ENCODE results near the gene DECR2.
A peak's percentile ranks its signal among the peaks of the same experiment; 100 is the strongest.
"Not testable (repeated sequence)": the region's sequence is repeated elsewhere in the genome, so short reads cannot be mapped to it uniquely, and the experiment has no call there.

DECR2 gene

GRCh38 chr16:361872-362701, 39.6 kb upstream of the DECR2 start:
- Mint-ChIP-seq H3K9me3 (no peaks in the 10 kb centered on the region), H3K4me3 (peak overlapping the region in 1 of 2 donors; percentile 53), H3K4me1 (ENCODE audit: low read depth in 2 of 2) (peaks cover 5 to 8% of the 10 kb centered on the region in 2 donors), H3K27me3 (peaks cover 0 to 7% of the 10 kb centered on the region in 2 donors), H3K36me3 (ENCODE audit: insufficient read depth) (peaks cover 12% of the 10 kb centered on the region), H3K27ac (no peak overlapping the region)
- peak; percentile 98 for ATAC-seq (replicated peaks)
- DNase-seq = peak; percentile 66 to 76 (median 67)

GRCh38 chr16:362702-362999, 39.0 kb upstream of the DECR2 start:
- H3K27ac Mint-ChIP-seq; H3K27me3 Mint-ChIP-seq; DNase-seq; ATAC-seq (replicated peaks); H3K4me1 Mint-ChIP-seq (ENCODE audit: low read depth in 2 of 2); H3K9me3 Mint-ChIP-seq; H3K4me3 Mint-ChIP-seq: not testable (repeated sequence)
- H3K36me3 Mint-ChIP-seq (ENCODE audit: insufficient read depth) = peaks cover 11% of the 10 kb centered on the region

- H3K4me1 Mint-ChIP-seq (ENCODE audit: low read depth in 2 of 2) = peaks cover 5 to 6% of the 10 kb centered on the region in 2 donors
- no peak overlapping the region for H3K27ac Mint-ChIP-seq
- no peak overlapping the region for H3K4me3 Mint-ChIP-seq
- no peak for DNase-seq
- peaks cover 11% of the 10 kb centered on the region for H3K36me3 Mint-ChIP-seq (ENCODE audit: insufficient read depth)
- ATAC-seq (replicated peaks) = no peak
- no peaks in the 10 kb centered on the region for H3K9me3 Mint-ChIP-seq
- H3K27me3 Mint-ChIP-seq = peaks cover 0 to 7% of the 10 kb centered on the region in 2 donors
Measured at GRCh38 chr16:363110-363765, 38.4 kb upstream of the DECR2 start.

- peaks cover 0 to 7% of the 10 kb centered on the region in 2 donors for H3K27me3 Mint-ChIP-seq
- ATAC-seq (replicated peaks) (no peak), DNase-seq (no peak)
- peaks cover 5 to 6% of the 10 kb centered on the region in 2 donors for H3K4me1 Mint-ChIP-seq (ENCODE audit: low read depth in 2 of 2)
- H3K4me3 Mint-ChIP-seq = no peak overlapping the region
- peaks cover 11% of the 10 kb centered on the region for H3K36me3 Mint-ChIP-seq (ENCODE audit: insufficient read depth)
- no peak overlapping the region for H3K27ac Mint-ChIP-seq
- no peaks in the 10 kb centered on the region for H3K9me3 Mint-ChIP-seq
Measured at GRCh38 chr16:363766-364490, 37.8 kb upstream of the DECR2 start.

- Mint-ChIP-seq H3K27me3 (peaks cover 0 to 7% of the 10 kb centered on the region in 2 donors), H3K4me3 (no peak overlapping the region), H3K9me3 (no peaks in the 10 kb centered on the region), H3K27ac (no peak overlapping the region), H3K4me1 (ENCODE audit: low read depth in 2 of 2) (peaks cover 5 to 6% of the 10 kb centered on the region in 2 donors), H3K36me3 (ENCODE audit: insufficient read depth) (peaks cover 11% of the 10 kb centered on the region)
- DNase-seq (no peak), ATAC-seq (replicated peaks) (no peak)
Measured at GRCh38 chr16:364595-365491, 36.8 kb upstream of the DECR2 start.

- no peak overlapping the region for H3K4me3 Mint-ChIP-seq
- DNase-seq (no peak), ATAC-seq (replicated peaks) (no peak)
- peaks cover 11% of the 10 kb centered on the region for H3K36me3 Mint-ChIP-seq (ENCODE audit: insufficient read depth)
- H3K9me3 Mint-ChIP-seq = no peaks in the 10 kb centered on the region
- H3K27ac Mint-ChIP-seq = no peak overlapping the region
- peaks cover 0 to 7% of the 10 kb centered on the region in 2 donors for H3K27me3 Mint-ChIP-seq
- peaks cover 10% of the 10 kb centered on the region in 2 donors for H3K4me1 Mint-ChIP-seq (ENCODE audit: low read depth in 2 of 2)
Measured at GRCh38 chr16:366476-366875, 35.2 kb upstream of the DECR2 start.

GRCh38 chr16:367333-367903, 34.3 kb upstream of the DECR2 start:
- H3K27me3 Mint-ChIP-seq = peaks cover 0 to 7% of the 10 kb centered on the region in 2 donors
- peak overlapping the region in 1 of 2 donors; percentile 28 for H3K27ac Mint-ChIP-seq
- no peak overlapping the region for H3K4me3 Mint-ChIP-seq
- no peak for DNase-seq
- no peaks in the 10 kb centered on the region for H3K9me3 Mint-ChIP-seq
- H3K36me3 Mint-ChIP-seq (ENCODE audit: insufficient read depth) = peaks cover 12% of the 10 kb centered on the region
- peaks cover 5% of the 10 kb centered on the region in 2 donors for H3K4me1 Mint-ChIP-seq (ENCODE audit: low read depth in 2 of 2)
- ATAC-seq (replicated peaks) = no peak

GRCh38 chr16:368388-369158, 33.1 kb upstream of the DECR2 start:
- Mint-ChIP-seq H3K27me3 (peaks cover 0 to 5% of the 10 kb centered on the region in 2 donors), H3K9me3 (no peaks in the 10 kb centered on the region), H3K4me3 (peak overlapping the region in 1 of 2 donors; percentile 96), H3K27ac (no peak overlapping the region), H3K36me3 (ENCODE audit: insufficient read depth) (peaks cover 12% of the 10 kb centered on the region), H3K4me1 (ENCODE audit: low read depth in 2 of 2) (peaks cover 4 to 5% of the 10 kb centered on the region in 2 donors)
- ATAC-seq (replicated peaks) (no peak), DNase-seq (no peak)

- H3K9me3 Mint-ChIP-seq = no peaks in the 10 kb centered on the region
- ATAC-seq (replicated peaks) = no peak
Measured at GRCh38 chr16:369275-369865, 32.3 kb upstream of the DECR2 start.

GRCh38 chr16:369866-370436, 31.7 kb upstream of the DECR2 start:
- no peak for ATAC-seq (replicated peaks)
- H3K4me3 Mint-ChIP-seq = peak overlapping the region; percentile 89 to 96
- no peaks in the 10 kb centered on the region for H3K9me3 Mint-ChIP-seq
- peaks cover 12% of the 10 kb centered on the region for H3K36me3 Mint-ChIP-seq (ENCODE audit: insufficient read depth)
- DNase-seq = no peak
- H3K4me1 Mint-ChIP-seq (ENCODE audit: low read depth in 2 of 2) = peaks cover 4 to 5% of the 10 kb centered on the region in 2 donors
- H3K27me3 Mint-ChIP-seq = no peaks in the 10 kb centered on the region
- H3K27ac Mint-ChIP-seq = peak overlapping the region; percentile 88 to 89

More at GRCh38 chr16:369275-369865, 32.3 kb upstream of the DECR2 start:
- Mint-ChIP-seq H3K4me1 (ENCODE audit: low read depth in 2 of 2) (peaks cover 4 to 5% of the 10 kb centered on the region in 2 donors), H3K36me3 (ENCODE audit: insufficient read depth) (peaks cover 12% of the 10 kb centered on the region), H3K27ac (no peak overlapping the region), H3K4me3 (peak overlapping the region; percentile 89 to 96), H3K27me3 (no peaks in the 10 kb centered on the region)
- DNase-seq = no peak

GRCh38 chr16:370443-370842, 31.2 kb upstream of the DECR2 start, which contains the start of gene MRPL28:
Gene MRPL28 (minus strand): TSS chr16:370538. CDS start chr16:370218, 320 bp downstream.
- Mint-ChIP-seq H3K36me3 (ENCODE audit: insufficient read depth) (peaks cover 12% of the 10 kb centered on the region), H3K27ac (peak within 1 kb of the TSS; percentile 88 to 89), H3K9me3 (no peaks in the 10 kb centered on the region), H3K4me3 (peak within 1 kb of the TSS; percentile 89 to 96), H3K27me3 (no peaks in the 10 kb centered on the region), H3K4me1 (ENCODE audit: low read depth in 2 of 2) (peaks cover 4 to 5% of the 10 kb centered on the region in 2 donors)
- DNase-seq (peak; percentile 90 to 91 (median 91)), ATAC-seq (replicated peaks) (peak; percentile 100)
